ENCODE measurements around the gene GPR141.

- TF ChIP-seq, protein P1, sequence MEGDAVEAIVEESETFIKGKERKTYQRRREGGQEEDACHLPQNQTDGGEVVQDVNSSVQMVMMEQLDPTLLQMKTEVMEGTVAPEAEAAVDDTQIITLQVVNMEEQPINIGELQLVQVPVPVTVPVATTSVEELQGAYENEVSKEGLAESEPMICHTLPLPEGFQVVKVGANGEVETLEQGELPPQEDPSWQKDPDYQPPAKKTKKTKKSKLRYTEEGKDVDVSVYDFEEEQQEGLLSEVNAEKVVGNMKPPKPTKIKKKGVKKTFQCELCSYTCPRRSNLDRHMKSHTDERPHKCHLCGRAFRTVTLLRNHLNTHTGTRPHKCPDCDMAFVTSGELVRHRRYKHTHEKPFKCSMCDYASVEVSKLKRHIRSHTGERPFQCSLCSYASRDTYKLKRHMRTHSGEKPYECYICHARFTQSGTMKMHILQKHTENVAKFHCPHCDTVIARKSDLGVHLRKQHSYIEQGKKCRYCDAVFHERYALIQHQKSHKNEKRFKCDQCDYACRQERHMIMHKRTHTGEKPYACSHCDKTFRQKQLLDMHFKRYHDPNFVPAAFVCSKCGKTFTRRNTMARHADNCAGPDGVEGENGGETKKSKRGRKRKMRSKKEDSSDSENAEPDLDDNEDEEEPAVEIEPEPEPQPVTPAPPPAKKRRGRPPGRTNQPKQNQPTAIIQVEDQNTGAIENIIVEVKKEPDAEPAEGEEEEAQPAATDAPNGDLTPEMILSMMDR (IDR thresholded peaks at IDR 0.05), result no peak
- TF ChIP-seq EP300 (IDR thresholded peaks at IDR 0.05), result no peak
Observed at GRCh38 chr7:37775921-37776320, 92.4 kb downstream of the GPR141 start.

Data from suprapubic skin (tissue), 3 donors.